Measurements from ENCODE around the gene TRIM16.

Gene TRIM16

DNA sequence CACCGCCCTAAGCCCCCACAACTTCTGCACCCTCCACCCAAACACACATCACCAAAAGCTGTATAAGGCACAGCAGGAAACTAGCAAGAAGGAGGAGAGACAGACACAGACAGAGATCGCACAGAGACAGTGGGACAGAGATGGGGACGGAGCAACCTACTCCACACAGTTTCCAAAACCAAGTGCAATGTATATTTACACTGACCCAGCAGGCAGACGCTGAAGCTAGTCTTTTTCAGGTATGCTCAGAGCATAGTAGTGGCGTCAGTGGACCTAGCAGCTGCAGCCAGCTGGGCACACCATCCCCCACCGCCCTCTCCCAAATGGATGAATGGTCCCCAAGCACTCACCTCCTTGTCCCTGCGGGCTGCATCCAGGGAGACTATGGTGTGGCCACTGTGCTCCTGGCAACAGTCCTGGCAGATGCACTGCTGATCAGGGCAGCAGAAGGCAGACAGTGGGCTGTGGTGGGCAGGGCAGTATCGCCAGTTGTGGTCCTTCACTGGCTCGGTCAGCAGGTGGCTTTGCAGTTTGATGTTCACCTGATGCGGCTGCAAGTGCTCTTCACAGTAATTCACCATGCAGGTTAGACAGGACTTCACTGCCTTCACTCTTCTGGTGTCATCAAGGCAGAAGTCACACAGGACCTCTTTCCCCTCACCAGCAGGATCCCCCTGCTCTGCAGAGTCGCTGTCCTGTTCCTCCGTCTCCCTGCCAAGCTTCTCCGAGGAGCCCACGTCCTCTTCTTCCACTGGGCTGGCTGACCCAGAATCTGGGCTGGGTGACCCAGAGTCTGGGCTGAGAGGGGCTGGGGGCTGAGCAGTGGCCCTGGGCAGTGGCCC lies 33.1 kb downstream of the TRIM16 start:
- H3K9me3 ChIP-seq (ENCODE audit: control insufficient read depth, insufficient read depth, low read depth, low read length) = no peaks in the 10 kb centered on the region
- no peaks in the 10 kb centered on the region for H3K36me3 ChIP-seq (ENCODE audit: control insufficient read depth in 2 of 2, insufficient read depth in 1 of 2, low read length in 2 of 2)
- peaks cover 12% of the 10 kb centered on the region for H3K4me1 ChIP-seq (ENCODE audit: control insufficient read depth, insufficient read depth, low read length)
- POLR2A ChIA-PET = interaction anchor here (1.2 kb wide), 3 partner anchors 11 to 348 kb away, joined by 4 to 14 read pairs (median 7); partner anchors contain the start of genes TTC19, ZNF286A and ZSWIM7
- peak overlapping the region; percentile 63 for H3K27ac ChIP-seq (ENCODE audit: extremely low read depth, low read depth, low read length)
- TF ChIP-seq ZBTB26 (tag by site-specific recombination; optimal IDR thresholded peaks at IDR 0.05) (peak; percentile 7), ZNF560 (tag by site-specific recombination; IDR thresholded peaks at IDR 0.05; ENCODE audit: borderline replicate concordance) (no peak)
- CTCF ChIA-PET = interaction anchor here (0.6 kb wide), 2 partner anchors 169 to 379 kb away, joined by 3 read pairs; no protein-coding TSS in a partner anchor
- H3K4me3 ChIP-seq (ENCODE audit: low read depth, low read length) = no peak overlapping the region

- no peak for TF ChIP-seq ZNF274 (IDR thresholded peaks at IDR 0.05; ENCODE audit: low read length)
- TF ChIP-seq ZNF274 (tag by site-specific recombination; IDR thresholded peaks at IDR 0.05; ENCODE audit: borderline replicate concordance) = no peak
- no peak for TF ChIP-seq ZNF2 (tag by site-specific recombination; IDR thresholded peaks at IDR 0.05)
- TF ChIP-seq WT1 (tag by site-specific recombination; IDR thresholded peaks at IDR 0.05) = no peak
- TF ChIP-seq ZNF292 (tag by site-specific recombination; IDR thresholded peaks at IDR 0.05; ENCODE audit: borderline replicate concordance, low read depth) = no peak
- no peak for TF ChIP-seq RBAK (tag by site-specific recombination; IDR thresholded peaks at IDR 0.05)
- TF ChIP-seq ZNF555 (tag by site-specific recombination; conservative IDR thresholded peaks at IDR 0.05) = no peak
- TF ChIP-seq ZNF626 (tag by site-specific recombination; IDR thresholded peaks at IDR 0.05) = no peak
- TF ChIP-seq SP3 (tag by site-specific recombination; IDR thresholded peaks at IDR 0.05) = no peak
- 0 out of 2 replicates have a peak, but pooled peaks have one; percentile 5 for TF ChIP-seq PRDM1 (tag by site-specific recombination; IDR thresholded peaks at IDR 0.05)
- TF ChIP-seq YY1 (tag by site-specific recombination; IDR thresholded peaks at IDR 0.05) = no peak
- TF ChIP-seq PRDM4 (tag by site-specific recombination; IDR thresholded peaks at IDR 0.05) = peak; percentile 55
- TF ChIP-seq ZNF549 (tag by site-specific recombination; IDR thresholded peaks at IDR 0.05) = no peak
- no peak overlapping the region for H3K27ac ChIP-seq (ENCODE audit: extremely low read depth, low read depth, low read length)
- ChIA-PET POLR2A (no interaction called here), CTCF (no interaction called here)
- no peaks in the 10 kb centered on the region for H3K36me3 ChIP-seq (ENCODE audit: control insufficient read depth in 2 of 2, insufficient read depth in 1 of 2, low read length in 2 of 2)
- no peaks in the 10 kb centered on the region for H3K9me3 ChIP-seq (ENCODE audit: control insufficient read depth, insufficient read depth, low read depth, low read length)
- H3K4me3 ChIP-seq (ENCODE audit: low read depth, low read length) = no peak overlapping the region
- H3K4me1 ChIP-seq (ENCODE audit: control insufficient read depth, insufficient read depth, low read length) = peaks cover 16% of the 10 kb centered on the region
Measured at GRCh38 chr17:15649861-15650421, 34.2 kb downstream of the TRIM16 start.

DNA sequence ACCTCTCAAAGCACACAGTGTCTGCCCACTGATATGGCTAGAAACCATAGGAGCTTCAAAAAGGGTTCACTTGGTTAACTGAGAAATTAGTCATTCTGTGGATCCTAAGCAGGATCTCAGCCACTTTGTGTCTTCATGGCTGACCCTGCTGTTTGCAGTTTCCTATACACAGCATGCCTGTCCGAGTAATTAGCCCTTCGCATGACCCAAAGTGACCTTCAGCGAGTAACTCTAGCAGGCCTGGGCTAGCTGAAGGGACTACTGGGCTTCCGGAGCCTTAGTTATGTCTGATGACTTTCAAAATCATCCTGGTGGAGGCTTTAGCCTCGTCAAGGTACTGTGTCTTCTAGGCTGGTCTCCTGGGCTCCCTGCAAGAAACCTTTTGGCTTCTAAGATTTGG lies 35.7 kb downstream of the TRIM16 start:
- POLR2A ChIA-PET = interaction anchor here (0.7 kb wide), 1 partner anchor 14 kb away, joined by 3 read pairs; no protein-coding TSS in a partner anchor
- Histone ChIP-seq H3K27ac (ENCODE audit: extremely low read depth, low read depth, low read length) (no peak overlapping the region), H3K4me3 (ENCODE audit: low read depth, low read length) (no peak overlapping the region)

More for the DNA sequence above, 35.7 kb downstream of the TRIM16 start:
- no peaks in the 10 kb centered on the region for H3K36me3 ChIP-seq (ENCODE audit: control insufficient read depth in 2 of 2, insufficient read depth in 1 of 2, low read length in 2 of 2)
- CTCF ChIA-PET = no interaction called here
- TF ChIP-seq EGR2 (tag by site-specific recombination; IDR thresholded peaks at IDR 0.05; ENCODE audit: low read depth) (0 out of 2 replicates have a peak, but pooled peaks have one; percentile 18), ZBTB10 (tag by site-specific recombination; IDR thresholded peaks at IDR 0.05) (no peak)
- peaks cover 13% of the 10 kb centered on the region for H3K4me1 ChIP-seq (ENCODE audit: control insufficient read depth, insufficient read depth, low read length)
- H3K9me3 ChIP-seq (ENCODE audit: control insufficient read depth, insufficient read depth, low read depth, low read length) = no peaks in the 10 kb centered on the region
